Fibroblast of lung (primary cell): ENCODE measurements around the gene DPH2.

Experiments used
- EZH2 ChIP-seq: IDR thresholded peaks from 2 replicates; pipeline ENCODE4 v1.5.1; 2012; ENCODE audit warnings: low read length, control low read depth, mild to moderate bottlenecking; ENCODE audit errors: missing control alignments
- TF ChIP-seq, protein P1 (sequence below), 2 donors: IDR thresholded peaks in 1 of 2; conservative IDR thresholded peaks in 1 of 2; 1 replicate in 1 of 2; 2 replicates in 1 of 2; pipeline ENCODE4 v1.5.1; 2011 to 2012; ENCODE audit warnings: low read length in 2 of 2, control low read depth in 1 of 2, inconsistent platforms in 1 of 2, low read depth in 1 of 2, mild to moderate bottlenecking in 1 of 2

DNA sequence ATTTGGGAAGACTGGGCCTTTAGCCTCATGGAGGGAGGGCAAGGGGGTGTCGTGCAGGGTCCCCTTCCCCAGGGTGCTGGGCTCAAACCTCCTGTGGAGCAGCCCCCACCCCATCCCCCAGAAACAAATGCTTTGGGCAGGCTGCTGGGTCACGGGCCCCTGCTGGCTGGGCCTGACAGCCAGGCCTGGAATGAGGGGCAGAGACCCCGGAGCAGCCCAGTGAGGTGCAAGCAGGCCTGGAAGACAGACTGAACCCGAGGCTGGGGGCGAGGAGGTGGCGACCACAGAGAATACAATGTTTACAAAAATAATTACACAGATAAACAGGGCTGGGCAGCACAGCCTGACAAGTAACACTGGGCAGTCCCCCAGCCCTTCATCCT lies 26.9 kb downstream of the DPH2 start:
- TF ChIP-seq, protein P1, sequence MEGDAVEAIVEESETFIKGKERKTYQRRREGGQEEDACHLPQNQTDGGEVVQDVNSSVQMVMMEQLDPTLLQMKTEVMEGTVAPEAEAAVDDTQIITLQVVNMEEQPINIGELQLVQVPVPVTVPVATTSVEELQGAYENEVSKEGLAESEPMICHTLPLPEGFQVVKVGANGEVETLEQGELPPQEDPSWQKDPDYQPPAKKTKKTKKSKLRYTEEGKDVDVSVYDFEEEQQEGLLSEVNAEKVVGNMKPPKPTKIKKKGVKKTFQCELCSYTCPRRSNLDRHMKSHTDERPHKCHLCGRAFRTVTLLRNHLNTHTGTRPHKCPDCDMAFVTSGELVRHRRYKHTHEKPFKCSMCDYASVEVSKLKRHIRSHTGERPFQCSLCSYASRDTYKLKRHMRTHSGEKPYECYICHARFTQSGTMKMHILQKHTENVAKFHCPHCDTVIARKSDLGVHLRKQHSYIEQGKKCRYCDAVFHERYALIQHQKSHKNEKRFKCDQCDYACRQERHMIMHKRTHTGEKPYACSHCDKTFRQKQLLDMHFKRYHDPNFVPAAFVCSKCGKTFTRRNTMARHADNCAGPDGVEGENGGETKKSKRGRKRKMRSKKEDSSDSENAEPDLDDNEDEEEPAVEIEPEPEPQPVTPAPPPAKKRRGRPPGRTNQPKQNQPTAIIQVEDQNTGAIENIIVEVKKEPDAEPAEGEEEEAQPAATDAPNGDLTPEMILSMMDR (conservative IDR thresholded peaks at IDR 0.05 in 1 of 2, IDR thresholded peaks at IDR 0.05 in 1 of 2; ENCODE audit: low read depth in 1 of 2, low read length in 2 of 2): no peak
- TF ChIP-seq EZH2: no peak
